Body of pancreas (tissue), 4 donors: Measurements from ENCODE around the gene SLC37A4. TPM values are rescaled to one million over a fixed set of nuclear protein-coding genes. Genes with fewer than 3 reads are reported as not detected.

Experiments
- ATAC-seq: fragments of 150-250 bp; one replicate; pipeline ENCODE4 v1.9.1; 2016
- DNase-seq, 4 donors: peaks; one replicate each; pipeline ENCODE4 v3.0.0-alpha.2; 2019
- H3K27ac ChIP-seq, 4 donors: fragments of 200-600 bp; sonication (generic); 1 replicate in 3 of 4; 2 replicates in 1 of 4; pipeline versions ENCODE4 v1.5.1 to v1.6.1; 2016 to 2019; ENCODE audit warnings: mild to moderate bottlenecking in 1 of 4, mixed read lengths in 1 of 4, moderate library complexity in 1 of 4
- H3K27me3 ChIP-seq, 2 donors: fragments of 200-600 bp; sonication (generic); one replicate each; pipeline ENCODE4 v1.6.0; 2016; ENCODE audit warnings: mild to moderate bottlenecking in 1 of 2
- H3K36me3 ChIP-seq, 2 donors: fragments of 200-600 bp; sonication (generic); replicated peaks in 1 of 2; 2 replicates each; pipeline ENCODE4 v1.5.1; 2016; ENCODE audit warnings: low read depth in 2 of 2; ENCODE audit not compliant: insufficient read depth in 1 of 2
- H3K4me1 ChIP-seq: fragments of 200-600 bp; sonication (generic); one replicate; pipeline ENCODE4 v1.6.0; 2016
- H3K4me3 ChIP-seq, 2 donors: fragments of 200-600 bp; sonication (generic); 1 replicate in 1 of 2; 2 replicates in 1 of 2; pipeline ENCODE4 v1.5.1; 2016 to 2019
- H3K9me3 ChIP-seq, 3 donors: fragments of 200-600 bp; sonication (generic); 1 replicate in 2 of 3; 2 replicates in 1 of 3; pipeline ENCODE4 v1.5.1; 2016
- CTCF ChIP-seq, 7 experiments: fragments of 450-650 bp in 4 of 7; fragments of 200-600 bp in 3 of 7; sonication (generic) in 3 of 7; IDR thresholded peaks; one replicate each; pipeline ENCODE4 v1.5.1; 2016 to 2019; ENCODE audit warnings: antibody characterized with exemption in 7 of 7
- POLR2A ChIP-seq, 3 donors: fragments of 450-650 bp; IDR thresholded peaks; one replicate each; pipeline ENCODE4 v1.6.1; 2016; ENCODE audit warnings: antibody characterized with exemption in 3 of 3, mild to moderate bottlenecking in 2 of 3
- WGBS, 2 donors: methylation state at CpG; one replicate each; pipeline ENCODE4 v1.1.5; 2017; 5-methylcytosine and 5-hydroxymethylcytosine counted together
- intact Hi-C: fragments of 100-400 bp; cut with DNase I; formaldehyde crosslinking; loops from one replicate; pipeline ENCODE4 v1.15.1; 2023
- total RNA-seq, 2 donors: library from RNA; depleted of rRNA; stranded (reverse); fragments of >200 nt; gene quantifications; one replicate each; pipeline ENCODE4 v1.1.0, GENCODE V29; 2016

SLC37A4 gene
- total RNA-seq, 2 donors from 2014 or later = 64.6 to 90.3 TPM

GRCh38 chr11:119025541-119025940, 5.1 kb downstream of the SLC37A4 start:
- peak overlapping the region in 3 of 4 donors; percentile 52 to 95 (median 88) for H3K27ac ChIP-seq
- WGBS, 2 donors = 87 to 88% methylated on average over 5 of the region's 5 CpGs

GRCh38 chr11:119025099-119025473, 5.6 kb downstream of the SLC37A4 start:
- intact Hi-C loops = no loop called here
- Histone ChIP-seq H3K36me3 (peaks cover 0 to 2% of the 10 kb centered on the region in 2 donors), H3K27me3 (no peaks in the 10 kb centered on the region), H3K9me3 (no peaks in the 10 kb centered on the region), H3K27ac (peak overlapping the region in 3 of 4 donors; percentile 52 to 95 (median 88)), H3K4me1 (peaks cover 93% of the 10 kb centered on the region), H3K4me3 (no peak overlapping the region)
- ATAC-seq (no peak), DNase-seq (no peak)
- WGBS, 2 donors = 64 to 67% methylated on average over 5 of the region's 5 CpGs
- peak in 1 of 3 donors; percentile 2 for TF ChIP-seq POLR2A (IDR thresholded peaks at IDR 0.05)
- no peak for TF ChIP-seq CTCF (IDR thresholded peaks at IDR 0.05)

More at GRCh38 chr11:119025541-119025940, 5.1 kb downstream of the SLC37A4 start:
- ATAC-seq (no peak), DNase-seq (no peak)
- TF ChIP-seq POLR2A (IDR thresholded peaks at IDR 0.05) = no peak
- no peak for TF ChIP-seq CTCF (IDR thresholded peaks at IDR 0.05)
- peaks cover 0 to 2% of the 10 kb centered on the region in 2 donors for H3K36me3 ChIP-seq
- peaks cover 89% of the 10 kb centered on the region for H3K4me1 ChIP-seq
- H3K9me3 ChIP-seq = no peaks in the 10 kb centered on the region
- intact Hi-C loops = no loop called here
- no peaks in the 10 kb centered on the region for H3K27me3 ChIP-seq
- no peak overlapping the region for H3K4me3 ChIP-seq

GRCh38 chr11:119024430-119025098, 6.1 kb downstream of the SLC37A4 start:
- WGBS, 2 donors = 73 to 82% methylated on average over 8 to 15 of the region's 15 CpGs
- TF ChIP-seq POLR2A (IDR thresholded peaks at IDR 0.05) = peak in 1 of 3 donors; percentile 5
- no peak for TF ChIP-seq CTCF (IDR thresholded peaks at IDR 0.05)
- H3K9me3 ChIP-seq = no peaks in the 10 kb centered on the region
- no peak for DNase-seq
- H3K4me1 ChIP-seq = peaks cover 97% of the 10 kb centered on the region
- intact Hi-C loops = no loop called here
- H3K27ac ChIP-seq = peak overlapping the region; percentile 25 to 95 (median 70)
- H3K36me3 ChIP-seq = peaks cover 0 to 2% of the 10 kb centered on the region in 2 donors
- H3K4me3 ChIP-seq = no peak overlapping the region
- no peaks in the 10 kb centered on the region for H3K27me3 ChIP-seq
- ATAC-seq = no peak

GRCh38 chr11:119023741-119024140, 6.9 kb downstream of the SLC37A4 start:
- TF ChIP-seq CTCF (IDR thresholded peaks at IDR 0.05) = no peak
- TF ChIP-seq POLR2A (IDR thresholded peaks at IDR 0.05) = peak in 1 of 3 donors; percentile 31
- Histone ChIP-seq H3K27ac (peak overlapping the region in 3 of 4 donors; percentile 52 to 95 (median 88)), H3K4me1 (peaks cover 90% of the 10 kb centered on the region), H3K27me3 (no peaks in the 10 kb centered on the region), H3K4me3 (no peak overlapping the region), H3K36me3 (peaks cover 0 to 2% of the 10 kb centered on the region in 2 donors), H3K9me3 (no peaks in the 10 kb centered on the region)
- intact Hi-C loops = no loop called here
- DNase-seq (no peak), ATAC-seq (peak; percentile 25)

- peaks cover 0 to 2% of the 10 kb centered on the region in 2 donors for H3K36me3 ChIP-seq
- H3K27ac ChIP-seq = peak overlapping the region; percentile 36 to 91 (median 74)
- TF ChIP-seq POLR2A (IDR thresholded peaks at IDR 0.05) (no peak), CTCF (IDR thresholded peaks at IDR 0.05) (no peak)
- intact Hi-C loops = no loop called here
- no peaks in the 10 kb centered on the region for H3K9me3 ChIP-seq
- 67 to 70% methylated on average over 5 of the region's 5 CpGs for WGBS, 2 donors
- DNase-seq (no peak), ATAC-seq (no peak)
- no peak overlapping the region for H3K4me3 ChIP-seq
- H3K4me1 ChIP-seq = peaks cover 78% of the 10 kb centered on the region
- no peaks in the 10 kb centered on the region for H3K27me3 ChIP-seq
Observed at GRCh38 chr11:119021631-119022030, 9.0 kb downstream of the SLC37A4 start.
